Measurements from ENCODE around the gene GPR142. TPM values are rescaled to one million over a fixed set of nuclear protein-coding genes. Genes with fewer than 3 reads are reported as not detected.

GPR142 gene
- total and polyA plus RNA-seq, 2 of the 8 experiments (the other 6 are each of a cell fraction or from before 2014, with no cell fraction given) = 0.05 TPM; not detected in 1

GRCh38 chr17:74325376-74325742 is 41.9 kb upstream of the GPR142 start:
- Histone ChIP-seq H3K56ac (replicated peaks; ENCODE audit: insufficient read length, low read depth, low read length) (no peak overlapping the region), H3K4me1 (replicated peaks in 1 of 4; ENCODE audit: control insufficient read depth in 3 of 4, insufficient read depth in 4 of 4, low read length in 3 of 4) (peaks cover 6 to 14% (median 12%) of the 10 kb centered on the region in 4 experiments; a peak in 6 of 7 replicates), H3K79me2 (ENCODE audit: control insufficient read depth in 1 of 2, insufficient read depth in 2 of 2, low read length in 2 of 2) (no peaks in the 10 kb centered on the region), H3K79me1 (ENCODE audit: low read depth, low read length) (no peaks in the 10 kb centered on the region), H3K14ac (ENCODE audit: insufficient read length) (no peak overlapping the region), H3K27me3 (replicated peaks in 1 of 4; ENCODE audit: control insufficient read depth in 3 of 4, extremely low read depth in 1 of 4, insufficient read depth in 3 of 4, low read length in 3 of 4) (peaks cover 3 to 35% (median 27%) of the 10 kb centered on the region in 4 experiments), H3K9me3 (ENCODE audit: insufficient read depth in 2 of 2, low read depth in 1 of 2, low read length in 1 of 2) (no peaks in the 10 kb centered on the region), H2AK5ac (ENCODE audit: low read depth, low read length) (no peak overlapping the region), H3K9ac (replicated peaks in 1 of 4; ENCODE audit: extremely low read depth in 1 of 4, low read depth in 3 of 4, low read length in 3 of 4) (no peak overlapping the region), H4K91ac (replicated peaks; ENCODE audit: insufficient read length, low read length) (no peak overlapping the region), H2BK12ac (ENCODE audit: low read depth, low read length) (no peak overlapping the region), H4K20me1 (replicated peaks in 1 of 2; ENCODE audit: control insufficient read depth in 1 of 2, insufficient read depth in 2 of 2, low read length in 2 of 2) (no peaks in the 10 kb centered on the region), H3K4me3 (ENCODE audit: extremely low read depth in 1 of 4, insufficient read depth in 2 of 4, low read depth in 3 of 4, low read length in 4 of 4) (peak overlapping the region; percentile 20 to 61 (median 38); a peak in 5 of 8 replicates), H3K27ac (ENCODE audit: low read depth, low read length) (no peak overlapping the region), H2BK15ac (ENCODE audit: low read length) (no peak overlapping the region), H2BK120ac (replicated peaks; ENCODE audit: low read depth, low read length) (no peak overlapping the region), H4K5ac (ENCODE audit: insufficient read length, low read depth, low read length) (no peak overlapping the region), H3K23me2 (ENCODE audit: low read depth, low read length) (peaks cover 8% of the 10 kb centered on the region), H3K4ac (replicated peaks; ENCODE audit: insufficient read length, low read depth, low read length) (peak overlapping the region; percentile 4), H3K18ac (ENCODE audit: extremely low read depth, low read length) (no peak overlapping the region; the same call in none of the 2 replicates), H3K36me3 (ENCODE audit: control insufficient read depth in 2 of 4, insufficient read depth in 4 of 4, low read length in 3 of 4) (no peaks in the 10 kb centered on the region), H4K8ac (ENCODE audit: extremely low read depth, insufficient read depth, low read length) (no peak overlapping the region), H3K4me2 (ENCODE audit: insufficient read depth in 1 of 2, low read depth in 2 of 2, low read length in 2 of 2) (peak overlapping the region; percentile 61 to 98), H2BK5ac (ENCODE audit: low read depth, low read length) (no peak overlapping the region), H3K23ac (ENCODE audit: insufficient read length) (no peak overlapping the region), H2AFZ (ENCODE audit: low read length) (peak overlapping the region; percentile 78), H2BK20ac (ENCODE audit: low read length) (no peak overlapping the region; the same call in 1 of the 2 replicates)
- 57% methylated on average over 11 of the region's 11 CpGs; no CpG with 5 or more reads in 1 of the 2 experiments for WGBS, 2 experiments (ENCODE audit: extremely low coverage in 1 of 2, insufficient coverage in 1 of 2, insufficient read length in 1 of 2, insufficient replicate concordance in 2 of 2, low coverage in 1 of 2, low lambda C conversion rate in 2 of 2, missing lambda C conversion rate in 1 of 2)
- ChIA-PET CTCF (ENCODE audit: partially characterized antibody) (interaction anchor here (0.6 to 0.9 kb wide), 2 partner anchors 24 to 26 kb away, joined by 3 read pairs; no protein-coding TSS in a partner anchor), POLR2A (ENCODE audit: partially characterized antibody) (no interaction called here)
- no peak for TF ChIP-seq CHD1 (IDR thresholded peaks at IDR 0.05; ENCODE audit: low read depth, low read length)
- TF ChIP-seq SAP30 (IDR thresholded peaks at IDR 0.05; ENCODE audit: insufficient read depth, insufficient replicate concordance, low read length) = no peak
- TF ChIP-seq, protein P1, sequence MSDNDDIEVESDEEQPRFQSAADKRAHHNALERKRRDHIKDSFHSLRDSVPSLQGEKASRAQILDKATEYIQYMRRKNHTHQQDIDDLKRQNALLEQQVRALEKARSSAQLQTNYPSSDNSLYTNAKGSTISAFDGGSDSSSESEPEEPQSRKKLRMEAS (IDR thresholded peaks at IDR 0.05) = no peak
- no peak for TF ChIP-seq KDM1A (IDR thresholded peaks at IDR 0.05; ENCODE audit: borderline replicate concordance, low read length)
- TF ChIP-seq CTBP2 (IDR thresholded peaks at IDR 0.05; ENCODE audit: borderline replicate concordance, insufficient read depth, insufficient read length, low read length) = no peak
- TF ChIP-seq, protein P2, sequence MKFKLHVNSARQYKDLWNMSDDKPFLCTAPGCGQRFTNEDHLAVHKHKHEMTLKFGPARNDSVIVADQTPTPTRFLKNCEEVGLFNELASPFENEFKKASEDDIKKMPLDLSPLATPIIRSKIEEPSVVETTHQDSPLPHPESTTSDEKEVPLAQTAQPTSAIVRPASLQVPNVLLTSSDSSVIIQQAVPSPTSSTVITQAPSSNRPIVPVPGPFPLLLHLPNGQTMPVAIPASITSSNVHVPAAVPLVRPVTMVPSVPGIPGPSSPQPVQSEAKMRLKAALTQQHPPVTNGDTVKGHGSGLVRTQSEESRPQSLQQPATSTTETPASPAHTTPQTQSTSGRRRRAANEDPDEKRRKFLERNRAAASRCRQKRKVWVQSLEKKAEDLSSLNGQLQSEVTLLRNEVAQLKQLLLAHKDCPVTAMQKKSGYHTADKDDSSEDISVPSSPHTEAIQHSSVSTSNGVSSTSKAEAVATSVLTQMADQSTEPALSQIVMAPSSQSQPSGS (IDR thresholded peaks at IDR 0.05; ENCODE audit: low read length) = no peak
- no peak for TF ChIP-seq EGR1 (IDR thresholded peaks at IDR 0.05; ENCODE audit: borderline replicate concordance, low read depth, low read length)
- TF ChIP-seq TAF1 (IDR thresholded peaks at IDR 0.05; ENCODE audit: low read depth, low read length) = no peak
- no peak for TF ChIP-seq SUZ12 (IDR thresholded peaks at IDR 0.05; ENCODE audit: low read length)
- TF ChIP-seq BCL11A (IDR thresholded peaks at IDR 0.05; ENCODE audit: low read depth in 2 of 2, low read length in 2 of 2) = no peak
- TF ChIP-seq TCF12 (IDR thresholded peaks at IDR 0.05; ENCODE audit: low read depth, low read length) = no peak
- TF ChIP-seq SP2 (IDR thresholded peaks at IDR 0.05; ENCODE audit: low read length) = no peak
- no peak for DNase-seq (ENCODE audit: low read depth in 1 of 2, low spot score in 2 of 2)
- no peak for FAIRE-seq

Measured in H1 (cell line).